Gastroesophageal sphincter (tissue), 4 donors: ENCODE measurements around the gene MFAP2. TPM values are rescaled to one million over a fixed set of nuclear protein-coding genes. Genes with fewer than 3 reads are reported as not detected.

Experiments
- ATAC-seq: fragments of 150-250 bp; one replicate; pipeline ENCODE4 v1.9.1; 2016; ENCODE audit warnings: mild to moderate bottlenecking, moderate library complexity
- H3K27ac ChIP-seq, 4 donors: fragments of 200-600 bp; sonication (generic) in 3 of 4; 1 replicate in 3 of 4; 2 replicates in 1 of 4; pipeline ENCODE4 v1.5.1; 2016 to 2019
- H3K27me3 ChIP-seq: fragments of 200-600 bp; sonication (generic); one replicate; pipeline ENCODE4 v1.5.1; 2019
- H3K36me3 ChIP-seq, 2 donors: fragments of 200-600 bp; sonication (generic); one replicate each; pipeline ENCODE4 v1.5.1; 2019; ENCODE audit warnings: control low read depth in 1 of 2
- H3K4me1 ChIP-seq, 3 donors: fragments of 200-600 bp; sonication (generic); 1 replicate in 2 of 3; 2 replicates in 1 of 3; pipeline ENCODE4 v1.5.1; 2016 to 2019; ENCODE audit warnings: control low read depth in 2 of 3
- H3K4me3 ChIP-seq, 2 donors: fragments of 200-600 bp; sonication (generic); one replicate each; pipeline ENCODE4 v1.5.1; 2019; ENCODE audit warnings: mild to moderate bottlenecking in 1 of 2, moderate library complexity in 1 of 2
- H3K9me3 ChIP-seq, 3 donors: fragments of 200-600 bp; sonication (generic); one replicate each; pipeline ENCODE4 v1.5.1; 2017 to 2019; ENCODE audit warnings: control low read depth in 2 of 3
- EP300 ChIP-seq: sonication (generic); formaldehyde crosslinking; IDR thresholded peaks from one replicate; pipeline ENCODE4 v1.6.1; 2017; ENCODE audit warnings: antibody characterized with exemption, mild to moderate bottlenecking
- POLR2A ChIP-seq, 2 donors: fragments of 450-650 bp; IDR thresholded peaks; one replicate each; pipeline ENCODE4 v1.6.1; 2017; ENCODE audit warnings: antibody characterized with exemption in 2 of 2, mild to moderate bottlenecking in 2 of 2, moderate library complexity in 1 of 2
- POLR2AphosphoS5 ChIP-seq: sonication (generic); formaldehyde crosslinking; IDR thresholded peaks from one replicate; pipeline ENCODE4 v1.6.1; 2017; ENCODE audit warnings: antibody characterized with exemption
- WGBS, 2 donors: methylation state at CpG; one replicate each; pipeline ENCODE4 v1.1.5; 2018; ENCODE audit warnings: low coverage in 1 of 2; 5-methylcytosine and 5-hydroxymethylcytosine counted together
- total RNA-seq, 4 donors: library from RNA; depleted of rRNA; stranded (reverse); fragments of >200 nt; gene quantifications; one replicate each; pipeline ENCODE4 v1.1.0, GENCODE V29; 2016
- TF ChIP-seq, protein P1 (sequence below), 4 experiments: fragments of 200-600 bp in 2 of 4; fragments of 450-650 bp in 2 of 4; sonication (generic) in 1 of 4; IDR thresholded peaks; one replicate each; pipeline ENCODE4 v1.5.1; 2017 to 2019; ENCODE audit warnings: antibody characterized with exemption in 4 of 4, mild to moderate bottlenecking in 2 of 4, moderate library complexity in 2 of 4

Gene MFAP2
- total RNA-seq, 4 donors from 2014 or later: 4.2 to 12.1 (median 7.2) TPM

DNA sequence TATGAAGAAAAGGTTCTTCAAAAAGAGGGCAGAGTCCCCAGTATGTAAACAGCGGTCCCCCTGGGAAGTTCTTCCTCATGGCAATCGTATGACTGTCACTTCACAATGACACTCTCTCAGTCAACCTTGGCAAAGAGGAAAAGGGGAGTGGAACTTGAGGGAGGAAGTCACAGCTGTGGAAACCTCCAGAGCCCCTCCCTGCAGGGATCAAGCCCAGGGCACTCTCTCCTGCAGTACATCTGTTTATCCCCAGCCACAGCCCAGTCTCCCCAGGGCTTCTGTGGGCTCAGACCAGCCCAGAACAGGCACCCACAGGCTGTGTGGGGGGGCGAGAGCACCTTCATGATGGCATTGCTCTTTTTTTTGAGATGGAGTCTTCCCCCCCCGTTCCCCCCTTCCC is 29.3 kb upstream of the MFAP2 start:
- Histone ChIP-seq H3K27ac (no peak overlapping the region), H3K9me3 (no peaks in the 10 kb centered on the region), H3K27me3 (no peaks in the 10 kb centered on the region), H3K4me3 (no peak overlapping the region), H3K36me3 (peaks cover 0 to 20% of the 10 kb centered on the region in 2 donors), H3K4me1 (peaks cover 0 to 31% (median 22%) of the 10 kb centered on the region in 3 donors)
- WGBS, 2 donors: 50% methylated on average over 1 of the region's 4 CpGs; no CpG with 5 or more reads in 1 of the 2 donors
- no peak for TF ChIP-seq POLR2A (IDR thresholded peaks at IDR 0.05)
- TF ChIP-seq, protein P1, sequence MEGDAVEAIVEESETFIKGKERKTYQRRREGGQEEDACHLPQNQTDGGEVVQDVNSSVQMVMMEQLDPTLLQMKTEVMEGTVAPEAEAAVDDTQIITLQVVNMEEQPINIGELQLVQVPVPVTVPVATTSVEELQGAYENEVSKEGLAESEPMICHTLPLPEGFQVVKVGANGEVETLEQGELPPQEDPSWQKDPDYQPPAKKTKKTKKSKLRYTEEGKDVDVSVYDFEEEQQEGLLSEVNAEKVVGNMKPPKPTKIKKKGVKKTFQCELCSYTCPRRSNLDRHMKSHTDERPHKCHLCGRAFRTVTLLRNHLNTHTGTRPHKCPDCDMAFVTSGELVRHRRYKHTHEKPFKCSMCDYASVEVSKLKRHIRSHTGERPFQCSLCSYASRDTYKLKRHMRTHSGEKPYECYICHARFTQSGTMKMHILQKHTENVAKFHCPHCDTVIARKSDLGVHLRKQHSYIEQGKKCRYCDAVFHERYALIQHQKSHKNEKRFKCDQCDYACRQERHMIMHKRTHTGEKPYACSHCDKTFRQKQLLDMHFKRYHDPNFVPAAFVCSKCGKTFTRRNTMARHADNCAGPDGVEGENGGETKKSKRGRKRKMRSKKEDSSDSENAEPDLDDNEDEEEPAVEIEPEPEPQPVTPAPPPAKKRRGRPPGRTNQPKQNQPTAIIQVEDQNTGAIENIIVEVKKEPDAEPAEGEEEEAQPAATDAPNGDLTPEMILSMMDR (IDR thresholded peaks at IDR 0.05): no peak
- no peak for TF ChIP-seq POLR2AphosphoS5
- TF ChIP-seq EP300: no peak
- ATAC-seq: no peak

DNA sequence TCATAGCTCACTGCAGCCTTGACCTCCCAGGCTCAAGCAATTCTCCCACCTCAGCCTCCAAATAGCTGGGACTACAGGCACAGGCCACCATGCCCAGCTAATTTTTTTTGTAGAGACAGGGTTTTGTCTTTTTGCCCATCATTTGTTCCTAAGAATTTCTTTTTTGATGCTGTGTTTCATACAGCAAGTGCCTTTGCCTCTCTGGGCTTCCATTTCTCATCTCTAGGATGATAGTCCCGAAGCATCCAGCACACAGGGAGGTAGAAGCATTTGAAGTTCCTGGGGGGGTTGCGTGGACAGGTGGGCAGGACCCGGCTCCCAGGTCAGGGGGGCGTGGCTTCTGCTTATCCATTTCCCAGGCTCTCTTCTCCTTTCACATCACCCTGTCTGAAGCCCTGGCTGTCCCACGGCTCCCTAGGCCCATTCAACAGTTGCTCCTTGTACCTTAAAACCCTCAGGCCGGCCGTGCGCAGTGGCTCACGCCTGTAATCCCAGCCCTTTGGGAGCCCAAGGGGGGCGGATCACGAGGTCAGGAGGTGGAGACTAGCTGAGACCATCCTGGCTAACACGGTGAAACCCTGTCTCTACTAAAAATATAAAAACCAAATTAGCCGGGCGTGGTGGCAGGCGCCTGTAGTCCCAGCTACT is 27.9 kb upstream of the MFAP2 start:
- peaks cover 0 to 31% (median 22%) of the 10 kb centered on the region in 3 donors for H3K4me1 ChIP-seq
- no peak overlapping the region for H3K4me3 ChIP-seq
- H3K9me3 ChIP-seq: no peaks in the 10 kb centered on the region
- no peak for ATAC-seq
- TF ChIP-seq, protein P1 (IDR thresholded peaks at IDR 0.05): no peak
- TF ChIP-seq POLR2A (IDR thresholded peaks at IDR 0.05): no peak
- TF ChIP-seq POLR2AphosphoS5: no peak
- no peak for TF ChIP-seq EP300
- H3K27ac ChIP-seq: no peak overlapping the region
- H3K36me3 ChIP-seq: peaks cover 0 to 34% of the 10 kb centered on the region in 2 donors
- no peaks in the 10 kb centered on the region for H3K27me3 ChIP-seq
- whole genome bisulfite sequencing, 2 donors: 67 to 100% methylated on average over 1 of the region's 15 CpGs

DNA sequence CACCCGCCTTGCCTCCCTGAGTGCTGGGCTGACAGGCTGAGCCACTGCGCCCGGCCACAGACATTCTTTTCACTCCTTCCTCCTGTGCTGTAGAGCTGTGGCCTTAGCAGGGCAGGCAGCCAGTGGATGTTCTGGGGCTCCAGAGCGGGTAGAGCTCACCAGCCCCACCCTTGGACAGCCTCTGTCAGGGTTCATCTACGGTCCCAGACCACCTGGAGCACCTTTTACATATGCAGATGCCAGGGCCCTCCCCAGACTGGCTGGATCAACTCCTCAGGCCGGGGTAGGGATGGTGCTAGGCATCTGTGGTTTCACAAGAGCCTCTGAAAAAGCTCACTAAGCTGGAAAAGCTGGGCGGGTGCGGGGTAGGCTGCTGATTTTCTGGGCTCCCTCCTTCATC is 26.7 kb upstream of the MFAP2 start:
- Histone ChIP-seq H3K4me3 (no peak overlapping the region), H3K36me3 (peaks cover 0 to 46% of the 10 kb centered on the region in 2 donors), H3K27ac (no peak overlapping the region), H3K9me3 (no peaks in the 10 kb centered on the region), H3K27me3 (no peaks in the 10 kb centered on the region), H3K4me1 (peaks cover 0 to 27% (median 19%) of the 10 kb centered on the region in 3 donors)
- TF ChIP-seq POLR2AphosphoS5: no peak
- 94% methylated on average over 5 of the region's 8 CpGs; no CpG with 5 or more reads in 1 of the 2 donors for WGBS, 2 donors
- ATAC-seq: no peak

DNA sequence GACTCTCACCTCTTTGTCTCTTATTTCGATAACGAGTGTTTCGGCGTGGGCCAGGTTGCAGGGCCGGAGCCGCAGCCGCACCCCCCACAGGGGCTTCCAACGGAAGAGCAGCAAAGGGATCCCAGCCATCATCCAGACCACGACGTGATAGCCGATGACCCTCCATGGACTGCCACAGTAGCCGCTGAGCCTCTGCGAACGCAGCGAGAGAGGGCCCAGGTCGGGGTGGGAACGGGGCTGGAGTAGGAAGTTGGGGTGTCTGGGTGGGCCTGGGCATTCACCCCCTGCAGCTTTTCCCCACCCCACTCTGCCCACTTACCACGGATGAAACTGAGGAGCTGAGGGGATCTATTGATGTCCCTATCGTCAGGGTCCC is 24.9 kb upstream of the MFAP2 start:
- Histone ChIP-seq H3K9me3 (no peaks in the 10 kb centered on the region), H3K4me3 (no peak overlapping the region), H3K27me3 (no peaks in the 10 kb centered on the region), H3K27ac (no peak overlapping the region), H3K36me3 (peaks cover 0 to 63% of the 10 kb centered on the region in 2 donors), H3K4me1 (peaks cover 0 to 13% (median 9%) of the 10 kb centered on the region in 3 donors)
- no peak for ATAC-seq
- TF ChIP-seq, protein P1 (IDR thresholded peaks at IDR 0.05): no peak
- TF ChIP-seq EP300 (no peak), POLR2A (IDR thresholded peaks at IDR 0.05) (no peak), POLR2AphosphoS5 (no peak)
- WGBS, 2 donors: 40 to 100% methylated on average over 1 to 2 of the region's 19 CpGs

DNA sequence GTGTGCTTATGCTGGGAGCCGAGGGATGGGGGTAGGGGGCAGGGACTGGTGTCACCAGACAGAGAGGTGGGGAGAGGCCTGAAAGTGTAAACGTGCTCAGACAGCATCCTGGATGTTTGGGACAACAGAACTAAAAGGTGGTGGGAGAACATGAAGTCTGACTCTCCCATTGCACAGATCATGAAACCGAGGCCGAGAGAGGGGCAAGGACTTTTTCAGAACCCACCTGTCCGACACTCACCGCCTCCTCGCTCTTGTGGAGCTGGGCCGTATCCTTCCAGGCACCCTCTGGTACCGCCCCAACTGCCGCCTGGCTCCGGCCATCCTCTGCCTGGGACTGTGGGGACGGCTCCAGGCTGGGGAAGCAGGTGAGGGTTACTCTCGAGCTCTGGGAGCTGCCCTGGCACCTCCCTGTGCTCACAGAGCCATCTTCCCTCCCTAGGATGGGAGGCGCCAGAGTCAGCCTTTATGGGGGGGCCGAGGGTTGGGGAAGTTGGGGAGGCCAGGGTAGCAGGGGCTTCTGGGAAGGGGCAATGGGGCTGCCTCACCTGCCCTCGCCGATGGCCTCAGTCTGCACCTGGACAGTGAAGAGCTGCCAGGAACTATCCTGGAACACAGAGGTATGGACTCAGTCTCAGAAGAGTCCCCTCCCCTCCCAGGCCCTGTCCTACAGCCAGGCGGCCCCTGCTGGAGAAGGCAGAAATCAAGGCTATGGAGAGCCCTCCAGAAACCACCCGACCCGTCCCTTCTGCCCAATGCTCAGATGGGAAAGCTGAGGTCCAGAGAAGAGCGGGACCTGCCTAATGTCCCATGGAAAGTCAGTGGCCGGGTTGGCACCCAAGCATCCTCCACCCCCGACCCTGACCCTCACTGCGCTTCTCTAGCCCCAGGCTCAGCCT is 24.3 kb upstream of the MFAP2 start:
- 87 to 100% methylated on average over 1 to 10 of the region's 24 CpGs for WGBS, 2 donors
- Histone ChIP-seq H3K4me3 (no peak overlapping the region), H3K9me3 (no peaks in the 10 kb centered on the region), H3K27me3 (no peaks in the 10 kb centered on the region), H3K4me1 (peaks cover 0 to 7% (median 3%) of the 10 kb centered on the region in 3 donors), H3K27ac (no peak overlapping the region), H3K36me3 (peaks cover 0 to 70% of the 10 kb centered on the region in 2 donors)
- ATAC-seq: no peak
- TF ChIP-seq, protein P1 (IDR thresholded peaks at IDR 0.05): no peak
- TF ChIP-seq EP300 (no peak), POLR2AphosphoS5 (no peak), POLR2A (IDR thresholded peaks at IDR 0.05) (no peak)
